Measurements from ENCODE around the gene MED15.

- TF ChIP-seq, protein P1, sequence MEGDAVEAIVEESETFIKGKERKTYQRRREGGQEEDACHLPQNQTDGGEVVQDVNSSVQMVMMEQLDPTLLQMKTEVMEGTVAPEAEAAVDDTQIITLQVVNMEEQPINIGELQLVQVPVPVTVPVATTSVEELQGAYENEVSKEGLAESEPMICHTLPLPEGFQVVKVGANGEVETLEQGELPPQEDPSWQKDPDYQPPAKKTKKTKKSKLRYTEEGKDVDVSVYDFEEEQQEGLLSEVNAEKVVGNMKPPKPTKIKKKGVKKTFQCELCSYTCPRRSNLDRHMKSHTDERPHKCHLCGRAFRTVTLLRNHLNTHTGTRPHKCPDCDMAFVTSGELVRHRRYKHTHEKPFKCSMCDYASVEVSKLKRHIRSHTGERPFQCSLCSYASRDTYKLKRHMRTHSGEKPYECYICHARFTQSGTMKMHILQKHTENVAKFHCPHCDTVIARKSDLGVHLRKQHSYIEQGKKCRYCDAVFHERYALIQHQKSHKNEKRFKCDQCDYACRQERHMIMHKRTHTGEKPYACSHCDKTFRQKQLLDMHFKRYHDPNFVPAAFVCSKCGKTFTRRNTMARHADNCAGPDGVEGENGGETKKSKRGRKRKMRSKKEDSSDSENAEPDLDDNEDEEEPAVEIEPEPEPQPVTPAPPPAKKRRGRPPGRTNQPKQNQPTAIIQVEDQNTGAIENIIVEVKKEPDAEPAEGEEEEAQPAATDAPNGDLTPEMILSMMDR (IDR thresholded peaks at IDR 0.05 in 2 of 3, conservative IDR thresholded peaks at IDR 0.05 in 1 of 3; ENCODE audit: control insufficient read depth in 2 of 3, extremely low read depth in 1 of 3, insufficient read depth in 1 of 3, low read depth in 3 of 3, low read length in 3 of 3) = no peak
- TF ChIP-seq ZNF274 (IDR thresholded peaks at IDR 0.05; ENCODE audit: insufficient read depth, insufficient read length) = no peak
- TF ChIP-seq, protein P2, sequence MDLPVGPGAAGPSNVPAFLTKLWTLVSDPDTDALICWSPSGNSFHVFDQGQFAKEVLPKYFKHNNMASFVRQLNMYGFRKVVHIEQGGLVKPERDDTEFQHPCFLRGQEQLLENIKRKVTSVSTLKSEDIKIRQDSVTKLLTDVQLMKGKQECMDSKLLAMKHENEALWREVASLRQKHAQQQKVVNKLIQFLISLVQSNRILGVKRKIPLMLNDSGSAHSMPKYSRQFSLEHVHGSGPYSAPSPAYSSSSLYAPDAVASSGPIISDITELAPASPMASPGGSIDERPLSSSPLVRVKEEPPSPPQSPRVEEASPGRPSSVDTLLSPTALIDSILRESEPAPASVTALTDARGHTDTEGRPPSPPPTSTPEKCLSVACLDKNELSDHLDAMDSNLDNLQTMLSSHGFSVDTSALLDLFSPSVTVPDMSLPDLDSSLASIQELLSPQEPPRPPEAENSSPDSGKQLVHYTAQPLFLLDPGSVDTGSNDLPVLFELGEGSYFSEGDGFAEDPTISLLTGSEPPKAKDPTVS (IDR thresholded peaks at IDR 0.05; ENCODE audit: low read depth, low read length) = no peak
- TF ChIP-seq MYB (IDR thresholded peaks at IDR 0.05; ENCODE audit: borderline replicate concordance, low read depth, low read length) = no peak
- no peak for TF ChIP-seq PBX3 (IDR thresholded peaks at IDR 0.05; ENCODE audit: insufficient replicate concordance, low read depth, low read length)
- no peak for TF ChIP-seq PKNOX1 (IDR thresholded peaks at IDR 0.05)
- TF ChIP-seq, protein P3, sequence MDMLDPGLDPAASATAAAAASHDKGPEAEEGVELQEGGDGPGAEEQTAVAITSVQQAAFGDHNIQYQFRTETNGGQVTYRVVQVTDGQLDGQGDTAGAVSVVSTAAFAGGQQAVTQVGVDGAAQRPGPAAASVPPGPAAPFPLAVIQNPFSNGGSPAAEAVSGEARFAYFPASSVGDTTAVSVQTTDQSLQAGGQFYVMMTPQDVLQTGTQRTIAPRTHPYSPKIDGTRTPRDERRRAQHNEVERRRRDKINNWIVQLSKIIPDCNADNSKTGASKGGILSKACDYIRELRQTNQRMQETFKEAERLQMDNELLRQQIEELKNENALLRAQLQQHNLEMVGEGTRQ (IDR thresholded peaks at IDR 0.05; ENCODE audit: borderline replicate concordance, low read depth, low read length) = no peak
- TF ChIP-seq, protein P4, sequence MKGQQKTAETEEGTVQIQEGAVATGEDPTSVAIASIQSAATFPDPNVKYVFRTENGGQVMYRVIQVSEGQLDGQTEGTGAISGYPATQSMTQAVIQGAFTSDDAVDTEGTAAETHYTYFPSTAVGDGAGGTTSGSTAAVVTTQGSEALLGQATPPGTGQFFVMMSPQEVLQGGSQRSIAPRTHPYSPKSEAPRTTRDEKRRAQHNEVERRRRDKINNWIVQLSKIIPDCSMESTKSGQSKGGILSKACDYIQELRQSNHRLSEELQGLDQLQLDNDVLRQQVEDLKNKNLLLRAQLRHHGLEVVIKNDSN (IDR thresholded peaks at IDR 0.05; ENCODE audit: borderline replicate concordance, extremely low read length, insufficient read depth, low read depth, low read length) = no peak
- peak; percentile 44; the same call in 1 of the 2 replicates for TF ChIP-seq LARP7 (IDR thresholded peaks at IDR 0.05)
- no peak for TF ChIP-seq ETV6 (conservative IDR thresholded peaks at IDR 0.05 in 1 of 2, IDR thresholded peaks at IDR 0.05 in 1 of 2; ENCODE audit: borderline replicate concordance in 1 of 2, low read depth in 1 of 2)
- no peak for TF ChIP-seq EP300 (IDR thresholded peaks at IDR 0.05; ENCODE audit: borderline replicate concordance in 1 of 2, control insufficient read depth in 1 of 2, low read depth in 2 of 2, low read length in 2 of 2)
- TF ChIP-seq FOS (IDR thresholded peaks at IDR 0.05; ENCODE audit: borderline replicate concordance, extremely low read depth, insufficient read length) = no peak
- TF ChIP-seq EZH2 (IDR thresholded peaks at IDR 0.05; ENCODE audit: borderline replicate concordance, control insufficient read depth, low read depth, low read length) = no peak
- no peak for TF ChIP-seq MTA2 (IDR thresholded peaks at IDR 0.05; ENCODE audit: low read depth)
These were observed 12.2 kb upstream of the MED15 start, which contains the start of gene KLHL22 for GRCh38 chr22:20494978-20495860.

Measured in GM12878 (cell line).